Stimulated activated effector memory CD8-positive, alpha-beta T cell treated with anti-CD3 and anti-CD28 coated beads, Interleukin-12 subunit alpha, Interleukin-12 subunit beta, amount 100 ng/mL, for 72 hours (primary cell): ENCODE measurements around the gene C16orf54.
"Not testable (repeated sequence)": the region's sequence is repeated elsewhere in the genome, so short reads cannot be mapped to it uniquely, and the experiment has no call there.

Experiments
- ATAC-seq: fragments of 150-1000 bp; cut with Tn5 transposase; 2 replicates; pipeline ENCODE4 v1.10.0; 2021
- DNase-seq, 2 donors: peaks; one replicate each; pipeline ENCODE4 v3.0.0; 2021 to 2022; ENCODE audit warnings: low spot score in 2 of 2
- H3K27ac Mint-ChIP-seq: one replicate; pipeline ENCODE4 v1.8.0; 2022; ENCODE audit warnings: mild to moderate bottlenecking, mixed read lengths
- H3K36me3 Mint-ChIP-seq: one replicate; pipeline ENCODE4 v1.8.0; 2022; ENCODE audit warnings: mild to moderate bottlenecking, mixed read lengths
- H3K4me1 Mint-ChIP-seq: one replicate; pipeline ENCODE4 v1.8.0; 2022; ENCODE audit warnings: mixed read lengths
- H3K4me3 Mint-ChIP-seq: one replicate; pipeline ENCODE4 v1.8.0; 2022; ENCODE audit warnings: mild to moderate bottlenecking, mixed read lengths
- H3K9me3 Mint-ChIP-seq: one replicate; pipeline ENCODE4 v1.8.0; 2022; ENCODE audit warnings: mixed read lengths

The C16orf54 gene

GRCh38 chr16:29694384-29695195 lies 51.2 kb downstream of the C16orf54 start:
- DNase-seq = no peak
- no peak for ATAC-seq
- peaks cover 6% of the 10 kb centered on the region for H3K4me1 Mint-ChIP-seq
- H3K36me3 Mint-ChIP-seq = no peaks in the 10 kb centered on the region
- H3K27ac Mint-ChIP-seq = no peak overlapping the region
- no peak overlapping the region for H3K4me3 Mint-ChIP-seq
- no peaks in the 10 kb centered on the region for H3K9me3 Mint-ChIP-seq

GRCh38 chr16:29692606-29693005 lies 53.2 kb downstream of the C16orf54 start:
- H3K4me1 Mint-ChIP-seq = peaks cover 11% of the 10 kb centered on the region
- not testable (repeated sequence) for H3K4me3 Mint-ChIP-seq, H3K36me3 Mint-ChIP-seq, H3K9me3 Mint-ChIP-seq, H3K27ac Mint-ChIP-seq, ATAC-seq, DNase-seq
